ENCODE data around the gene GIMAP7. TPM values are rescaled to one million over a fixed set of nuclear protein-coding genes. Genes with fewer than 3 reads are reported as not detected.
"Not testable (repeated sequence)": the region's sequence is repeated elsewhere in the genome, so short reads cannot be mapped to it uniquely, and the experiment has no call there.

Gene GIMAP7
- total RNA-seq, 1 experiment from 2014 or later = not detected

DNA sequence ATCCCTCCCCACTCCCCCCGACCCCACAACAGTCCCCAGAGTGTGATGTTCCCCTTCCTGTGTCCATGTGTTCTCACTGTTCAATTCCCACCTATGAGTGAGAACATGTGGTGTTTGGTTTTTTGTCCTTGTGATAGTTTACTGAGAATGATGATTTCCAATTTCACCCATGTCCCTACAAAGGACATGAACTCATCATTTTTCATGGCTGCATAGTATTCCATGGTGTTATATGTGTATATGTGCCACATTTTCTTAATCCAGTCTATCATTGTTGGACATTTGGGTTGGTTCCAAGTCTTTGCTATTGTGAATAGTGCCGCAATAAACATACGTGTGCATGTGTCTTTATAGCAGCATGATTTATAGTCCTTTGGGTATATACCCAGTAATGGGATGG, 21.2 kb upstream of the GIMAP7 start:
- not testable (repeated sequence) for H3K4me1 ChIP-seq (ENCODE audit: low read length); H4K20me1 ChIP-seq (ENCODE audit: insufficient read depth, low read depth, low read length); H3K4me2 ChIP-seq (ENCODE audit: low read depth, low read length, poor library complexity, severe bottlenecking); H3K27me3 ChIP-seq (ENCODE audit: low read length); H3K9me2 ChIP-seq (replicated peaks; ENCODE audit: insufficient read depth, low read length); H3K9me3 ChIP-seq (ENCODE audit: low read length); H3K79me2 ChIP-seq (ENCODE audit: low read length); H3K27ac ChIP-seq (ENCODE audit: low read length); H2AFZ ChIP-seq (ENCODE audit: low read length); H3K36me3 ChIP-seq (ENCODE audit: insufficient read depth, low read length); DNase-seq; H3K4me3 ChIP-seq (ENCODE audit: low read length); H3K9ac ChIP-seq (ENCODE audit: low read length)

DNA sequence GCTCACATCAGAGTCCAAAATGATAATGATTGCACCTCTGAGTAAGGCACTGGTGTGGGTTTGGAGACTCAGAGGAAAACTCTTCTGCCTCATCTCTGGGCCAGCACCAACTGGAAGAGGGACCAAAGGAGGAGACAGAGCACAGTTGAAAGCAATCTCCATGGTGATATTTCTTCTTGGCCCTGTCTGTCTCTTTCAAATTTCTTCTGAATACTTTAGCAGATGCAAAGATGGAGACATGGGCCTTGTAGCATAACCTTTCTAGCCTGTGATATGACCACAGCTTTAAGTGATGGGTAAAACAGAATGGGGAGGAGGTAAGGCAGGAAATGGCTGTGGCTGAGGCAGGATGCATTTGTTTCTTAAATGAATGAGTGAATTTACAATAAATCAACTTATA, 12.2 kb upstream of the GIMAP7 start:
- no peaks in the 10 kb centered on the region for H3K27me3 ChIP-seq (ENCODE audit: low read length)
- H3K9ac ChIP-seq (ENCODE audit: low read length) = no peak overlapping the region
- no peaks in the 10 kb centered on the region for H3K9me2 ChIP-seq (replicated peaks; ENCODE audit: insufficient read depth, low read length)
- DNase-seq = no peak
- H3K4me1 ChIP-seq (ENCODE audit: low read length) = no peaks in the 10 kb centered on the region
- H3K79me2 ChIP-seq (ENCODE audit: low read length) = no peaks in the 10 kb centered on the region
- H4K20me1 ChIP-seq (ENCODE audit: insufficient read depth, low read depth, low read length) = no peaks in the 10 kb centered on the region
- H3K4me3 ChIP-seq (ENCODE audit: low read length) = no peak overlapping the region
- H3K9me3 ChIP-seq (ENCODE audit: low read length) = no peaks in the 10 kb centered on the region
- no peak overlapping the region for H3K27ac ChIP-seq (ENCODE audit: low read length)
- H3K36me3 ChIP-seq (ENCODE audit: insufficient read depth, low read length) = no peaks in the 10 kb centered on the region
- no peak overlapping the region for H3K4me2 ChIP-seq (ENCODE audit: low read depth, low read length, poor library complexity, severe bottlenecking)
- no peak overlapping the region for H2AFZ ChIP-seq (ENCODE audit: low read length)

DNA sequence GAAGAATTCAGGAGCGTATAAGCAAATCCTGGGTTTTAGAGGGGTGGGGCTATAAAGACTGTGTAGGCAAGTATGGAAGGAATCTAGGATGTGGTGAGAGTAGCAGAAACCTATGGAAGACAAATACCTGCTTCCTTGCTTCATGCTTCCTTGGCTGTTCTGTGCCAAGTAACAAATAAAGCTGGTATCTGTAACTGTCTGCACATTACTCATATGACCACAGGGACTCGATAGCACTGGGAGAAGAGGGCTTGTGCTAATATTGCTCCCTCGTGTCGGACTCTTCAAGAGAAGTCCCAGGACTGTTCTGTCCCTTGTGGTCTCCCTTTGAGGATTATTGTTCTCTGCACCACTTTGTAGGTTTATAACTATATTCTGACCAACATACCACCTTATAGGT, 11.5 kb upstream of the GIMAP7 start:
- H3K4me1 ChIP-seq (ENCODE audit: low read length) = no peaks in the 10 kb centered on the region
- no peaks in the 10 kb centered on the region for H3K9me3 ChIP-seq (ENCODE audit: low read length)
- H3K27ac ChIP-seq (ENCODE audit: low read length) = no peak overlapping the region
- H3K9ac ChIP-seq (ENCODE audit: low read length) = no peak overlapping the region
- no peak overlapping the region for H2AFZ ChIP-seq (ENCODE audit: low read length)
- H3K27me3 ChIP-seq (ENCODE audit: low read length) = no peaks in the 10 kb centered on the region
- no peaks in the 10 kb centered on the region for H4K20me1 ChIP-seq (ENCODE audit: insufficient read depth, low read depth, low read length)
- no peaks in the 10 kb centered on the region for H3K36me3 ChIP-seq (ENCODE audit: insufficient read depth, low read length)
- no peak for DNase-seq
- H3K9me2 ChIP-seq (replicated peaks; ENCODE audit: insufficient read depth, low read length) = no peaks in the 10 kb centered on the region
- no peak overlapping the region for H3K4me2 ChIP-seq (ENCODE audit: low read depth, low read length, poor library complexity, severe bottlenecking)
- no peaks in the 10 kb centered on the region for H3K79me2 ChIP-seq (ENCODE audit: low read length)
- H3K4me3 ChIP-seq (ENCODE audit: low read length) = no peak overlapping the region

DNA sequence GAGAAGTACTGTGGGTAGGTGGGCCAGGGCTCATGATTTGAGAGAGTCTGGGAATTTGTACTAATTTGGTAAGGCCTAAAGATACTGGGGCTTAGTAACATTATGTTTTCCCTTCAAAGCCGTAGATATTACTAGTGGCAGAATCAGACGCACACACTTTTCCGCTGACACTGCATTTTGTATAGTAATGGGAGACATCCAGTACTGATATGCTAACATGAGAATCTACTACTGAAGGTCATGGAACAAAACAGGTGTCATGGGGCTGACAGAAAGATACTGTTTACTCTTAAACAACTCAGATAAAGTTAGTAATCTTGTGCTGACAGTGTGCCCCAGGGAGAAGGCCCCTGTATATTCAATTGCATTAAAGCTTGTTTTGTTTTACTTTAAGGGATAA, 11.1 kb upstream of the GIMAP7 start:
- Histone ChIP-seq H4K20me1 (ENCODE audit: insufficient read depth, low read depth, low read length) (no peaks in the 10 kb centered on the region), H3K36me3 (ENCODE audit: insufficient read depth, low read length) (no peaks in the 10 kb centered on the region), H3K27ac (ENCODE audit: low read length) (no peak overlapping the region), H3K4me1 (ENCODE audit: low read length) (no peaks in the 10 kb centered on the region), H3K9me2 (replicated peaks; ENCODE audit: insufficient read depth, low read length) (no peaks in the 10 kb centered on the region), H3K27me3 (ENCODE audit: low read length) (no peaks in the 10 kb centered on the region), H2AFZ (ENCODE audit: low read length) (no peak overlapping the region), H3K79me2 (ENCODE audit: low read length) (no peaks in the 10 kb centered on the region), H3K9me3 (ENCODE audit: low read length) (no peaks in the 10 kb centered on the region), H3K4me2 (ENCODE audit: low read depth, low read length, poor library complexity, severe bottlenecking) (no peak overlapping the region), H3K9ac (ENCODE audit: low read length) (no peak overlapping the region), H3K4me3 (ENCODE audit: low read length) (no peak overlapping the region)
- no peak for DNase-seq

DNA sequence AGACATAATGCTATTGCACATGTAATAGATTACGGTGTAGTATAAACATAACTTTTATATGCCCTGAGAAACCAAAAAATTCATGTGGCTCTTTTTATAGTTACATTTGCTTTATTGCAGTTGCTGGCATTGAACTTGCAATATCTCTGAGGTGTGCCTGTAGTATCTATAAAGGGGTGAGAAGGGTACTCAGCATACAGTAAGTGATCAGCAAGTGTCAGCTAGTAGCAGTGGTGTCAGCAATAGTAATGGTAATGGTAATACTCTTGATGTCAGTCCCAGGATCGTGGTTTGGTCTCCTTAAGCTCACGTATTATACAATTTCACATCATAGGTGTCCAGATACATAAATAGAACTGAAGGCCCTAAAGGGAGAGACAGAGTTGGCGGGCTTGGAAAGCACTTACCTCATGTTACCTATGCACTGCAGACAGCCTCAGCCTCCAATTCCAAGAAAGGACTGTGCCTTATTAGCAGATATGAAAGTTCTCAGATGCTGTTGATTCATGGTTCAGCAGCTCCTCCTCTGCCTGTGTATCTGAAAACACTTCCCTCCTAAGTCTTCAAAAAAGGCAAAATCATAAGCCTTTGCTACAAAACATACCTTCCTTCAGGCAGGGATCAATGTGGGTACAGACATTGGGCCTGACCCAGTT, 6.6 kb upstream of the GIMAP7 start:
- Histone ChIP-seq H4K20me1 (ENCODE audit: insufficient read depth, low read depth, low read length) (no peaks in the 10 kb centered on the region), H3K4me2 (ENCODE audit: low read depth, low read length, poor library complexity, severe bottlenecking) (no peak overlapping the region), H3K4me3 (ENCODE audit: low read length) (no peak overlapping the region), H2AFZ (ENCODE audit: low read length) (no peak overlapping the region), H3K4me1 (ENCODE audit: low read length) (no peaks in the 10 kb centered on the region), H3K79me2 (ENCODE audit: low read length) (no peaks in the 10 kb centered on the region), H3K9ac (ENCODE audit: low read length) (no peak overlapping the region), H3K9me3 (ENCODE audit: low read length) (no peaks in the 10 kb centered on the region), H3K27ac (ENCODE audit: low read length) (no peak overlapping the region), H3K9me2 (replicated peaks; ENCODE audit: insufficient read depth, low read length) (no peaks in the 10 kb centered on the region), H3K27me3 (ENCODE audit: low read length) (no peaks in the 10 kb centered on the region), H3K36me3 (ENCODE audit: insufficient read depth, low read length) (no peaks in the 10 kb centered on the region)
- no peak for DNase-seq

DNA sequence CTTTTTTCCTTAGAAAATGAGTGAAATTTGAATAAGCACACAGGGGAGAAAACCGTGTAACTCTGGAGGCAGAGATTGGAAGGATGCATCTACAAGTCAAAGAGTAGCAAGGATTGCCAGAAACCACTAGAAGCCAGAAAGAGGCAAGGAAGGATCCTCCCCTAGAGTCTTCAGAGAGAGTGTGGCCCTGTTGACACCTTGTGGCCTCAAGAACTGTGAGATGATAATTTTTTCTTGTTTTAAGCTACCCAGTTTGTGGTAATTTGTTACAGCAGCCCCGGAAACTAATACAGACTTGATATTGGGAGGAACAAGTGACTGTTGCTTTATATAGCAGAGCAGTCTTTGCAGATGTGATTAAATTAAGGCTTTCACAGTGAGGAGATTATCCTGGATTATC, 3.6 kb upstream of the GIMAP7 start:
- Histone ChIP-seq H3K79me2 (ENCODE audit: low read length) (no peaks in the 10 kb centered on the region), H2AFZ (ENCODE audit: low read length) (no peak overlapping the region), H3K9me2 (replicated peaks; ENCODE audit: insufficient read depth, low read length) (no peaks in the 10 kb centered on the region), H3K4me1 (ENCODE audit: low read length) (no peaks in the 10 kb centered on the region), H3K27ac (ENCODE audit: low read length) (no peak overlapping the region), H3K9ac (ENCODE audit: low read length) (no peak overlapping the region), H3K4me2 (ENCODE audit: low read depth, low read length, poor library complexity, severe bottlenecking) (no peak overlapping the region), H3K27me3 (ENCODE audit: low read length) (no peaks in the 10 kb centered on the region), H3K9me3 (ENCODE audit: low read length) (no peaks in the 10 kb centered on the region), H3K36me3 (ENCODE audit: insufficient read depth, low read length) (no peaks in the 10 kb centered on the region), H3K4me3 (ENCODE audit: low read length) (no peak overlapping the region), H4K20me1 (ENCODE audit: insufficient read depth, low read depth, low read length) (no peaks in the 10 kb centered on the region)
- DNase-seq = no peak

DNA sequence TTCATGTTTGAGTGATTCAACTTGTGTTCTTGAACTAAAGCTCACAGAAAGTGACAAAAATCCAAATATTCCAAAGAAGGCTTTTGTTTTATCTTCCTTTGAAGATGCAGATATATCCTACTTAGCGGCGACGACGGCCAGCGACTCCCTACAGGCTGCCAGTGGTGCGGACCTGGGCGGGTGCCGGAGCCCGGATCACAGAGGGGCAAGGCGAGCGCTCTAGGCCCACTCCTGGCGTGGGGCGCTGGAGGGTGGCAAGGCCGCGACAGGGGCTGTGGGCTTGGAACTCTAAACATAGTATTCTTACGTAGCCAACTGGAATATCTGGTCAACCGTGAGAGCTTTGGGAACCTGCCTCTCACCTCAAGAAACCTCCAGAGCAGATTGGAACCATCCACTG, 914 bp upstream of the GIMAP7 start:
- no peaks in the 10 kb centered on the region for H3K36me3 ChIP-seq (ENCODE audit: insufficient read depth, low read length)
- H3K4me3 ChIP-seq (ENCODE audit: low read length) = no peak overlapping the region
- H3K9ac ChIP-seq (ENCODE audit: low read length) = no peak overlapping the region
- no peaks in the 10 kb centered on the region for H3K79me2 ChIP-seq (ENCODE audit: low read length)
- no peaks in the 10 kb centered on the region for H3K9me3 ChIP-seq (ENCODE audit: low read length)
- no peaks in the 10 kb centered on the region for H3K4me1 ChIP-seq (ENCODE audit: low read length)
- no peaks in the 10 kb centered on the region for H4K20me1 ChIP-seq (ENCODE audit: insufficient read depth, low read depth, low read length)
- H3K27ac ChIP-seq (ENCODE audit: low read length) = no peak overlapping the region
- no peak for DNase-seq
- no peak overlapping the region for H2AFZ ChIP-seq (ENCODE audit: low read length)
- H3K27me3 ChIP-seq (ENCODE audit: low read length) = no peaks in the 10 kb centered on the region
- no peaks in the 10 kb centered on the region for H3K9me2 ChIP-seq (replicated peaks; ENCODE audit: insufficient read depth, low read length)
- no peak overlapping the region for H3K4me2 ChIP-seq (ENCODE audit: low read depth, low read length, poor library complexity, severe bottlenecking)

DNA sequence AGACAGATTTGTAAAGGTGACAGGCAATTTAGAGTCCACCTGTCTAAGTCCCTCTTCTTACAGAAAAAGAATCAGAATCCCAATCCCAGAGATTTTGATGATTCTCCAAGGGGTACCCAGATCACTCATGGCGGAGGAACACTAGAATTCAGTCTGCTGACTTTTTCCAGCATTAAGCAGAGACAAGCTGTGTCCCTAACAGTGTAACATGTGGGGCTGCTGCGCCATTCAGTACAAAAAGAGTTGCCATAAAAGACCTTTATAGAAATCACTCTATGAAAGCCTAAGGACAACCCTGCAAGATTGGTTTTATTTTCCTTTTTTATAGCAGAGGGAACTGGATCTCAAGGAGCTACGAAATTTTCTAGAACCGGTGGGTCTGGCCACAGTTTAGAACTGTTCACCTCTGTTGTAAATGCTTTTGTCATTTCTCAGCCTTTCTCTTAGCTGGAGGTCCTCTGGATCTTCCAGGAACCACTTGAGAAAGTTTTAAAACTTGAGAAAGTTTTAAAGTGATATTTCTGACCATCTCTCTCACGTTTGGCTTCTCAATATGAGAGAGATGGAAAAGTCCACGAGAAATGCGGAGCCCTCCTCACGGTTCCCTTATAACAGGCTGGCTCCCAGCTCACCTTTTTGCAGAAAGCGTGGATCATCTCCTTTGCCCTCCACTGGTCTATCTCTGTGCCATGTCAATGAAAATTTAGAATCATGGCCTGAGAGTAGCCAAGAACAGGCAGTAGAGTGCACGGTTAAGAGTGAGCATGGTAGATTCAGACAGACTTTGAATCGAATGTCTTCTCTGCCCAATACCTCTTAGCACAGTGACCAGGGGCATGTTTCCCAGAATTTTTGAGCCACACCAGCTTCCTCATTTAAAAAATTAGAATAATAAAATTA, 826 bp downstream of the GIMAP7 start:
- H3K79me2 ChIP-seq (ENCODE audit: low read length) = no peaks in the 10 kb centered on the region
- no peaks in the 10 kb centered on the region for H3K4me1 ChIP-seq (ENCODE audit: low read length)
- no peaks in the 10 kb centered on the region for H3K36me3 ChIP-seq (ENCODE audit: insufficient read depth, low read length)
- no peaks in the 10 kb centered on the region for H3K9me3 ChIP-seq (ENCODE audit: low read length)
- H3K27ac ChIP-seq (ENCODE audit: low read length) = no peak overlapping the region
- no peaks in the 10 kb centered on the region for H3K9me2 ChIP-seq (replicated peaks; ENCODE audit: insufficient read depth, low read length)
- H3K4me2 ChIP-seq (ENCODE audit: low read depth, low read length, poor library complexity, severe bottlenecking) = no peak overlapping the region
- no peak overlapping the region for H3K4me3 ChIP-seq (ENCODE audit: low read length)
- H3K27me3 ChIP-seq (ENCODE audit: low read length) = no peaks in the 10 kb centered on the region
- no peak for DNase-seq
- no peak overlapping the region for H2AFZ ChIP-seq (ENCODE audit: low read length)
- H4K20me1 ChIP-seq (ENCODE audit: insufficient read depth, low read depth, low read length) = no peaks in the 10 kb centered on the region
- no peak overlapping the region for H3K9ac ChIP-seq (ENCODE audit: low read length)

Measured in Karpas-422 (cell line).